CD1c-positive myeloid dendritic cell (primary cell): Measurements from ENCODE around the gene LAMTOR3.

ENCODE experiments used
- DNase-seq: peaks from one replicate; pipeline ENCODE4 v3.0.0-alpha.2; 2016; ENCODE audit errors: extremely low spot score

Gene LAMTOR3

GRCh38 chr4:99894161-99894997 lies at the start of gene LAMTOR3:
Gene LAMTOR3 (minus strand): TSS chr4:99894427. CDS start chr4:99893963, 464 bp downstream.
- peak; percentile 95 for DNase-seq

- no peak for DNase-seq
Observed at GRCh38 chr4:99938243-99938753, 44.1 kb upstream of the LAMTOR3 start.

GRCh38 chr4:99934891-99935290 lies 40.7 kb upstream of the LAMTOR3 start:
- no peak for DNase-seq

GRCh38 chr4:99927566-99927965 lies 33.3 kb upstream of the LAMTOR3 start:
- no peak for DNase-seq

GRCh38 chr4:99921174-99921573 lies 26.9 kb upstream of the LAMTOR3 start:
- DNase-seq, result no peak

- no peak for DNase-seq
Observed at GRCh38 chr4:99918656-99919055, 24.4 kb upstream of the LAMTOR3 start.

GRCh38 chr4:99917575-99917974 lies 23.3 kb upstream of the LAMTOR3 start:
- DNase-seq, result no peak

GRCh38 chr4:99915449-99915848 lies 21.2 kb upstream of the LAMTOR3 start:
- DNase-seq, result no peak

GRCh38 chr4:99894998-99895397 lies 771 bp upstream of the LAMTOR3 start:
- DNase-seq, result no peak

- peak; percentile 42 for DNase-seq
Observed at GRCh38 chr4:99893839-99894160, 427 bp downstream of the LAMTOR3 start.

- DNase-seq, result no peak
Observed at GRCh38 chr4:99893029-99893428, 1.2 kb downstream of the LAMTOR3 start.

- no peak for DNase-seq
Observed at GRCh38 chr4:99891351-99891750, 2.9 kb downstream of the LAMTOR3 start.

GRCh38 chr4:99887837-99888236 lies 6.4 kb downstream of the LAMTOR3 start:
- DNase-seq, result no peak

GRCh38 chr4:99886146-99886545 lies 8.1 kb downstream of the LAMTOR3 start:
- no peak for DNase-seq

- no peak for DNase-seq
Observed at GRCh38 chr4:99885687-99886086, 8.5 kb downstream of the LAMTOR3 start.

GRCh38 chr4:99885063-99885664 lies 9.1 kb downstream of the LAMTOR3 start:
- peak; percentile 59 for DNase-seq

- no peak for DNase-seq
Observed at GRCh38 chr4:99879458-99879857, 14.8 kb downstream of the LAMTOR3 start.

GRCh38 chr4:99878604-99879003 lies 15.6 kb downstream of the LAMTOR3 start:
- no peak for DNase-seq

- no peak for DNase-seq
Observed at GRCh38 chr4:99876946-99877345, 17.3 kb downstream of the LAMTOR3 start.

GRCh38 chr4:99875071-99875470 lies 19.2 kb downstream of the LAMTOR3 start:
- DNase-seq, result no peak

- no peak for DNase-seq
Observed at GRCh38 chr4:99872570-99872969, 21.7 kb downstream of the LAMTOR3 start.

- no peak for DNase-seq
Observed at GRCh38 chr4:99868126-99868596, 26.1 kb downstream of the LAMTOR3 start.

GRCh38 chr4:99863804-99864203 lies 30.4 kb downstream of the LAMTOR3 start:
- no peak for DNase-seq
